Brain microvascular endothelial cell (primary cell): Measurements from ENCODE around the gene CRB2.

Source experiments
- DNase-seq: peaks from one replicate; pipeline ENCODE4 v3.0.0-alpha.2; 2020
- H3K27ac ChIP-seq: fragments of 250-450 bp; sonication (Bioruptor Pico); 2 replicates; pipeline ENCODE4 v1.5.1; 2020; ENCODE audit warnings: mild to moderate bottlenecking, moderate library complexity
- H3K27me3 ChIP-seq: fragments of 250-450 bp; sonication (Bioruptor Pico); replicated peaks from 2 replicates; pipeline ENCODE4 v1.5.1; 2020; ENCODE audit warnings: mild to moderate bottlenecking
- H3K36me3 ChIP-seq: fragments of 250-450 bp; sonication (Bioruptor Pico); replicated peaks from 2 replicates; pipeline ENCODE4 v1.5.1; 2020; ENCODE audit warnings: mild to moderate bottlenecking
- H3K4me3 ChIP-seq: 2 replicates; pipeline ENCODE4 v1.5.1; 2011; ENCODE audit warnings: low read depth, mild to moderate bottlenecking, control low read depth, low read length, moderate library complexity
- CTCF ChIP-seq: IDR thresholded peaks from 2 replicates; pipeline ENCODE4 v1.5.1; 2011; ENCODE audit warnings: low read depth, mild to moderate bottlenecking, moderate library complexity, low read length, control low read depth, inconsistent platforms; ENCODE audit errors: missing control alignments
- in situ Hi-C: cut with HindIII; loops from 2 replicates; pipeline ENCODE4 v1.10.0; 2017; ENCODE audit warnings: low sequenced_read_pairs, low pct_ligation_motif_present

The CRB2 gene

DNA sequence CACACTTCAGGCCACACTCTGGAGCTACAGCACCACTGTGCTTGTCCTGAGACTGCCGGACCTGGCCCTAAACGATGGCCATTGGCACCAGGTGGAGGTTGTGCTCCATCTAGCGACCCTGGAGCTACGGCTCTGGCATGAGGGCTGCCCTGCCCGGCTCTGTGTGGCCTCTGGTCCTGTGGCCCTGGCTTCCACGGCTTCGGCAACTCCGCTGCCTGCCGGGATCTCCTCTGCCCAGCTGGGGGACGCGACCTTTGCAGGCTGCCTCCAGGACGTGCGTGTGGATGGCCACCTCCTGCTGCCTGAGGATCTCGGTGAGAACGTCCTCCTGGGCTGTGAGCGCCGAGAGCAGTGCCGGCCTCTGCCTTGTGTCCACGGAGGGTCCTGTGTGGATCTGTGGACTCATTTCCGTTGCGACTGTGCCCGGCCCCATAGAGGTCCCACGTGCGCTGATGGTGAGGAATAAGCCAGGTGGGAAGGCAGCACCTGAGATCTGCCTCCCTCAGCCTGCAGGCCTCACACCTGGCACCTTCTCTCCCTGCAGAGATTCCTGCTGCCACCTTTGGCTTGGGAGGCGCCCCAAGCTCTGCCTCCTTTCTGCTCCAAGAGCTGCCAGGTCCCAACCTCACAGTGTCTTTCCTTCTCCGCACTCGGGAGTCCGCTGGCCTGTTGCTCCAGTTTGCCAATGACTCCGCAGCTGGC is 14.7 kb downstream of the CRB2 start:
- Histone ChIP-seq H3K36me3 (no peaks in the 10 kb centered on the region), H3K4me3 (no peak overlapping the region), H3K27ac (no peak overlapping the region), H3K27me3 (peaks cover 57% of the 10 kb centered on the region)
- no peak for DNase-seq
- in situ Hi-C loops: no loop called here
- TF ChIP-seq CTCF: no peak

GRCh38 chr9:123371228-123371584 is 15.2 kb downstream of the CRB2 start:
- no peak overlapping the region for H3K27ac ChIP-seq
- no peaks in the 10 kb centered on the region for H3K36me3 ChIP-seq
- in situ Hi-C loops: no loop called here

GRCh38 chr9:123371805-123372590 is 16.0 kb downstream of the CRB2 start:
- Histone ChIP-seq H3K36me3 (no peaks in the 10 kb centered on the region), H3K4me3 (no peak overlapping the region), H3K27ac (no peak overlapping the region), H3K27me3 (peaks cover 61% of the 10 kb centered on the region)
- DNase-seq: no peak
- in situ Hi-C loops: no loop called here
- TF ChIP-seq CTCF: no peak

More at GRCh38 chr9:123371228-123371584, 15.2 kb downstream of the CRB2 start:
- H3K4me3 ChIP-seq: no peak overlapping the region
- no peak for TF ChIP-seq CTCF
- no peak for DNase-seq
- H3K27me3 ChIP-seq: peaks cover 61% of the 10 kb centered on the region

DNA sequence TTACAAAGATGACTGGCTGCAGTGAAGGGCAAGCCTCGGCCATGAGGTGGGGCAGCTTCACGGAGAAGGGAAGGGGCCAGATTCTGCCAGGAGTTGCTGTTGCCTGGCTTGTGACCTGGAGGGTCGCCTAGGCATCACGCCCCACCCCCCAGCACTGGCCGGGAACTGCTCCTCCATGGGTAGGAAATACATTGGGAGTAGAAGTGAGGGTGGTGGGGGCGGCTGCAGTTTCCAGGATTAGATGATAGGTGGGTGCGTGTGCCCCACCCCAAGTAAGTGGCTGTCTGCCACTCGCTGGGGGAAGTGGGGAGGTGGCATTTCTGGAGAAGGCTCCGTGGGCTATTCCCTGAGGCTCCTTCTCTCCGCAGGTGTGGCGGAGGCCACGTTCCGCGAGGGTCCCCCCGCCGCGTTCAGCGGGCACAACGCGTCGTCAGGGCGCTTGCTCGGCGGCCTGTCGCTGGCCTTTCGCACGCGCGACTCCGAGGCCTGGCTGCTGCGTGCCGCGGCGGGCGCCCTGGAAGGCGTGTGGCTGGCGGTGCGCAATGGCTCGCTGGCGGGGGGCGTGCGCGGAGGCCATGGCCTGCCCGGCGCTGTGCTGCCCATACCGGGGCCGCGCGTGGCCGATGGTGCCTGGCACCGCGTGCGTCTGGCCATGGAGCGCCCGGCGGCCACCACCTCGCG is 16.9 kb downstream of the CRB2 start:
- DNase-seq: no peak
- H3K27me3 ChIP-seq: peaks cover 63% of the 10 kb centered on the region
- H3K27ac ChIP-seq: no peak overlapping the region
- H3K36me3 ChIP-seq: no peaks in the 10 kb centered on the region
- in situ Hi-C loops: no loop called here
- TF ChIP-seq CTCF: no peak
- no peak overlapping the region for H3K4me3 ChIP-seq

- in situ Hi-C loops: no loop called here
- no peak for TF ChIP-seq CTCF
- H3K27ac ChIP-seq: no peak overlapping the region
- H3K36me3 ChIP-seq: no peaks in the 10 kb centered on the region
- H3K4me3 ChIP-seq: no peak overlapping the region
- peaks cover 63% of the 10 kb centered on the region for H3K27me3 ChIP-seq
- no peak for DNase-seq
Measured at GRCh38 chr9:123373447-123373923, 17.5 kb downstream of the CRB2 start.
